22Rv1 (cell line): ENCODE data around the gene ZNF385B.

Source experiments
- CTCF ChIP-seq: fragments of 450-650 bp; IDR thresholded peaks from 2 replicates; pipeline ENCODE4 v1.5.1; 2017; ENCODE audit warnings: mild to moderate bottlenecking
- ZFX ChIP-seq: fragments of 450-650 bp; IDR thresholded peaks from 2 replicates; pipeline ENCODE4 v1.6.1; 2017; ENCODE audit warnings: antibody characterized with exemption, borderline replicate concordance

DNA sequence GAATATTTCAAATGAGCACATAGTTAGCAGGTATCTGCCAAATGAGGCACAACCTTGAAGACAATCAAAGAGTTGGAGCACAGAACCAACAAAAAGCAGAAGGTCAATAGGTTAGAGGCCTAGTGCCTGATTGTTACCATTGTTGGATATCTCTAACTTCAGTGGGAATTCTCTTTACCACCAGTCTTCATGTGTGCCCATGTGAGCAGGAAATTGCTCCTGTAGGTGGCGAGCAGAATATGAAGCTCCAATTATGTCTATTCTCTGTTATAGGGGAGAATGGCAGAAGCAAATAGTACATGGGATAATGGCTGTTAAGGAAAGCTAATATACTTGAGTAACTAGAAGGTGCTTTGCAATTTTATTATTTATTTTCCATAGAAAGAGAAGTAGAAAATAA, 14.9 kb upstream of the ZNF385B start:
- TF ChIP-seq CTCF (peak; percentile 30; the same call in 1 of the 2 replicates), ZFX (no peak)
